Measurements from ENCODE around the gene CHL1. TPM values are rescaled to one million over a fixed set of nuclear protein-coding genes. Genes with fewer than 3 reads are reported as not detected.

CHL1 gene
- total RNA-seq, 2 experiments from 2014 or later = not detected

DNA sequence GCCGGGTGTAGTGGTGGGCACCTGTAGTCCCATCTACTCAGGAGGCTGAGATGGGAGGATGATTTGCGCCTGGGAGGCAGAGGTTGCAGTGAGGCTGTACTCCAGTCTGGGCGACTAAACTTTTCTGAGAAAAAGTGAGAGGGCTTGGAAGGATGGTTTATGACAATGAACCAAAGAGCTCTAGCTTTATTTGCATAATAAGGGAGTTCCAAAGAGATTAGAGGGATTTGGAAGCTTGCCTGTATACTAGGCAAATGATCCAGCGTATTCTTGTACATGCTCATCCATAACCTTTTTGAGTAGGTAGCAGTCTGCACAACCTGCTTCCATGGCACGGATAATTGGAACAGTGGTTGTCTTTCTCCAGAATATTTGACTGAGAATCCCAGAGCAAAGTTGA lies 251.1 kb downstream of the CHL1 start:
- H3K4me3 Mint-ChIP-seq = no peak overlapping the region
- POLR2A ChIA-PET = no interaction called here
- DNase-seq = no peak
- H3K9me3 Mint-ChIP-seq (ENCODE audit: insufficient read depth) = peaks cover 8% of the 10 kb centered on the region
- H3K4me1 Mint-ChIP-seq (ENCODE audit: low read depth) = no peaks in the 10 kb centered on the region
- H3K27ac Mint-ChIP-seq = no peak overlapping the region
- no peak for ATAC-seq
- H3K27me3 Mint-ChIP-seq (ENCODE audit: low read depth) = no peaks in the 10 kb centered on the region
- CTCF ChIA-PET = no interaction called here
- H3K36me3 Mint-ChIP-seq (ENCODE audit: low read depth) = no peaks in the 10 kb centered on the region

DNA sequence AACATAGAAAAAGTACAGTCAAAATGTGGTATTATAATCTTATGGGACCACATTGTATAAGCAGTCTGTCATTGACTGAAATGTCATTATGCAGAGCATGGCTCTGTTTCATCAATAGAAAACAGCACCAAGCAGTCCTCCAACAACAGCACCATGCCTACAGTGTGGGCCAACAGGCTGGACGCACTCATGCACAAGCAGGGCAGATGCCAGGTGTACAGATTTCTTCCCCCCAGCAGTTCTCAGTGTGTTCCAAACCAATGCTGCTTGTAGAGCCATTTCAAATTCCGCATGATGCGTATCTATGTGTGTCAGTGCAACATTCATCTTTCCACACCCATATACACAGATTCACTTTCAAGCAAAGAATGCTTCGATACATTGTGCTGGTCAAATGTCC lies 253.1 kb downstream of the CHL1 start:
- H3K4me3 Mint-ChIP-seq = no peak overlapping the region
- DNase-seq (no peak), ATAC-seq (no peak)
- ChIA-PET POLR2A (no interaction called here), CTCF (no interaction called here)
- H3K4me1 Mint-ChIP-seq (ENCODE audit: low read depth) = no peaks in the 10 kb centered on the region
- no peak overlapping the region for H3K27ac Mint-ChIP-seq
- H3K27me3 Mint-ChIP-seq (ENCODE audit: low read depth) = no peaks in the 10 kb centered on the region
- H3K9me3 Mint-ChIP-seq (ENCODE audit: insufficient read depth) = peaks cover 8% of the 10 kb centered on the region
- no peaks in the 10 kb centered on the region for H3K36me3 Mint-ChIP-seq (ENCODE audit: low read depth)

DNA sequence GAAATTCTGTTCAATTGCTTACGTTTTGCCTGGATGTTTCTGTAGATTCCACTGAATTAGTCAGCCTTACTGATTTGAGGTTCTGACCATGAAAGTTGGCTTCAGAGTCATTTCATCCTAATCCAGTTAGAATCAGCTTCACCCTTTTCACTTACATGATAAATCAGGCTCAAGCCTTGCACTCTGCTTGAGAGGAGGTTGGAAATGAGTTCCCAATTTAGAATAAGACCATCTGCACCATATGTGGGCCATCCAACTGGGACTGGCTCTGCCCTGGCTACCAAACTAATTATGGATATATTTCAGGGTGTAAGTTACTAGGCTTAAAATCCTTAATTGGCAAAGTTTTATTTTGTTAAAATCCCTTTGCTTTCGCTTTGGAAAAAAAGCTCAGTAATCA lies 255.7 kb downstream of the CHL1 start:
- Mint-ChIP-seq H3K27me3 (ENCODE audit: low read depth) (no peaks in the 10 kb centered on the region), H3K4me3 (no peak overlapping the region), H3K4me1 (ENCODE audit: low read depth) (no peaks in the 10 kb centered on the region), H3K27ac (no peak overlapping the region), H3K9me3 (ENCODE audit: insufficient read depth) (no peaks in the 10 kb centered on the region), H3K36me3 (ENCODE audit: low read depth) (no peaks in the 10 kb centered on the region)
- DNase-seq (no peak), ATAC-seq (no peak)
- POLR2A ChIA-PET = no interaction called here
- CTCF ChIA-PET = no interaction called here

DNA sequence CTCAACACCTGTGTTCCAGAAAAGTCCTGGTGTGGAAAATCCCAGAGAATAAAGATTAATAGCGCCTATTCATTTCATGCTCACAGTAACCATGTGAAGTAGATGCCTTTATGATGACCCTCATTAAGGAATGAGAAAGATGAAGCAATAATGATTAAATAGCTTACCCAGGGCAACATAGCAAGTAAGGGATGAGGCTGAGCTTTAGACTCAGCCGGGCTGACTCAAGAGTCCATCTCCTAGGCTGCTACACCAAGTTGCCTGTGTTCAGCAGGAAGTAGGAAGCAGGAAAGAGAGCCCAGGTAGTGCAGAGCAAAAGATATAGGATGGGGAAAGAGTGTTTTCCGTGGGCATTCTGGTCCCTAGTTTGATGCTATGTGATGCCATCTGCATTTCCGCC lies 256.5 kb downstream of the CHL1 start:
- H3K27ac Mint-ChIP-seq = no peak overlapping the region
- H3K4me1 Mint-ChIP-seq (ENCODE audit: low read depth) = no peaks in the 10 kb centered on the region
- H3K27me3 Mint-ChIP-seq (ENCODE audit: low read depth) = no peaks in the 10 kb centered on the region
- no peaks in the 10 kb centered on the region for H3K9me3 Mint-ChIP-seq (ENCODE audit: insufficient read depth)
- CTCF ChIA-PET = interaction anchor here (1.3 kb wide), 1 partner anchor 99 kb away, joined by 3 read pairs; no protein-coding TSS in a partner anchor
- DNase-seq = no peak
- ATAC-seq = no peak
- H3K36me3 Mint-ChIP-seq (ENCODE audit: low read depth) = no peaks in the 10 kb centered on the region
- H3K4me3 Mint-ChIP-seq = no peak overlapping the region
- POLR2A ChIA-PET = no interaction called here

DNA sequence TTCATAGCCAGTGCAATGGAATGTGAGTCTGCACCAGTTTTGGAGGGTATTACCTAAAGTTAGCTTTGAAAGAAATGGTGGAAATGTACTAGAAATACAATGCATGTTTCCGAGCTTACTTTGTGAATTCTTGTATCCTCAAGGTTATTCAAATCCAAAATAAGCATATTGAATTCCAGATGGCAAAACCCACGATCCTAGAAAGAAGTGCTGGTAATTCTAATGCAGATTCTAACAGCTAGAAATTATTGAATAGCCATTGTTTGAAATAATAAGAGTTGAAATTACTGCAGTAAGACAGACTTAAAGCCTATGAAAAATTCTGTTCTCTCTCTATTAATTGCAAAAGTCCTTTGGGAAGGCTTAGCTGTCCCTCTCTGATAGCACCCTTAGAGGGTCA lies 258.4 kb downstream of the CHL1 start:
- no peaks in the 10 kb centered on the region for H3K4me1 Mint-ChIP-seq (ENCODE audit: low read depth)
- H3K27ac Mint-ChIP-seq = no peak overlapping the region
- ATAC-seq = no peak

DNA sequence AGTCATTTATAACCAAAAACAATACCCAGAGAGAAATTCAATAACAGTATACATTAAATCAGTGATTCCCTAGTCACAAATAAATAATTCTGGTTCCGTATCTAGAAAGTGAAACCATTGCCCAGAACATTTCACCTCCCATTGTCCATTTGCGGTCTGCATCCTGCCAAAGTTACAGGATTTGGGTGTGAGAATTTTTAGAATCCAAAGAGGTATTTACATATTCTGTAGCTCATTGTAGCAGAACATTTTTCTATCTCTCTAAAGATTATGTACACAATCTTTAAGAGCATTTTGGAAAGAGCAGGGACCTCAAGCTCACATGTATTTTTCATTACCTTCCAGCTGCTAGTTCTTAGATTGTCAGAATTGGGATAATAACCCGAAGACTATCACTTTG lies 261.6 kb downstream of the CHL1 start:
- H3K4me3 Mint-ChIP-seq = no peak overlapping the region
- ATAC-seq = no peak
- POLR2A ChIA-PET = no interaction called here

More for the DNA sequence above, 258.4 kb downstream of the CHL1 start:
- Mint-ChIP-seq H3K9me3 (ENCODE audit: insufficient read depth) (no peaks in the 10 kb centered on the region), H3K27me3 (ENCODE audit: low read depth) (no peaks in the 10 kb centered on the region), H3K36me3 (ENCODE audit: low read depth) (no peaks in the 10 kb centered on the region), H3K4me3 (no peak overlapping the region)
- CTCF ChIA-PET = no interaction called here
- POLR2A ChIA-PET = no interaction called here
- no peak for DNase-seq

DNA sequence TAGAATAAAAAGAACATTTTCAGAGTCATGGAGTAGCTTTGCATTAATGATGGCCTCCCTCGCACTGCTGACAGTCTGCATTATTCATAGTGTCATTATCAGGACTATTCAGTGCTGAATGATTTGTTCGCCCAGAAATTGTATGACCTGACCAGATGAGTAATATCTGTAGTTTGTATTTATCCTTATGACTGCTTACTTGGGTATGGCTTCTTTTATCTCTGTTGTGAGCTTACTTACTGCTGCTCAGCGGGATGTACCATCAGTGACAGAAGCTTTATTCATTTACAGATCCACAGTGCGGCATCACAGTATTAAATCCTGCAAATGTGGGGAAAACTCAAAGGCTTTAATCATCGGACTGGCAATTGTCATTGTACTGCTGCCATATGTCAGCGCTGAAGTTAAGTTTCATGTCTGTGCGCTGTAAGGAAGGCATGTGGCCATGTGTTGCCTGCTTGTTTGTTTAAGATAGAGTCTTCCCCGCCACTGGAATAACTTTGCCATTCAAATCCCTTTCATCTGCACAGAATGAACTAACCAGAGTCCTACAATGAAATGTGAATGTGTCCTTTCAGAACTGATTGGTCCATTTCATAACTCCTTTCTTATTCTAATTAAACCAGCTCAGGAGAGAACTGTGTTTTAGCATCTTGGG lies 262.2 kb downstream of the CHL1 start:
- Mint-ChIP-seq H3K4me1 (ENCODE audit: low read depth) (no peaks in the 10 kb centered on the region), H3K27me3 (ENCODE audit: low read depth) (no peaks in the 10 kb centered on the region), H3K36me3 (ENCODE audit: low read depth) (no peaks in the 10 kb centered on the region), H3K4me3 (no peak overlapping the region), H3K9me3 (ENCODE audit: insufficient read depth) (peaks cover 4% of the 10 kb centered on the region), H3K27ac (no peak overlapping the region)
- CTCF ChIA-PET = interaction anchor here (1.4 kb wide), 1 partner anchor 9 kb away, joined by 3 read pairs; no protein-coding TSS in a partner anchor
- no peak for DNase-seq
- no peak for ATAC-seq
- POLR2A ChIA-PET = no interaction called here

More for the DNA sequence above, 261.6 kb downstream of the CHL1 start:
- no peak for DNase-seq
- H3K4me1 Mint-ChIP-seq (ENCODE audit: low read depth) = no peaks in the 10 kb centered on the region
- H3K9me3 Mint-ChIP-seq (ENCODE audit: insufficient read depth) = peaks cover 4% of the 10 kb centered on the region
- H3K27ac Mint-ChIP-seq = no peak overlapping the region
- CTCF ChIA-PET = no interaction called here
- no peaks in the 10 kb centered on the region for H3K36me3 Mint-ChIP-seq (ENCODE audit: low read depth)
- H3K27me3 Mint-ChIP-seq (ENCODE audit: low read depth) = no peaks in the 10 kb centered on the region
